ENCODE data around the gene NFIC. TPM values are rescaled to one million over a fixed set of nuclear protein-coding genes. Genes with fewer than 3 reads are reported as not detected.

NFIC gene
- total RNA-seq, 1 experiment from 2014 or later: 8.0 TPM

DNA sequence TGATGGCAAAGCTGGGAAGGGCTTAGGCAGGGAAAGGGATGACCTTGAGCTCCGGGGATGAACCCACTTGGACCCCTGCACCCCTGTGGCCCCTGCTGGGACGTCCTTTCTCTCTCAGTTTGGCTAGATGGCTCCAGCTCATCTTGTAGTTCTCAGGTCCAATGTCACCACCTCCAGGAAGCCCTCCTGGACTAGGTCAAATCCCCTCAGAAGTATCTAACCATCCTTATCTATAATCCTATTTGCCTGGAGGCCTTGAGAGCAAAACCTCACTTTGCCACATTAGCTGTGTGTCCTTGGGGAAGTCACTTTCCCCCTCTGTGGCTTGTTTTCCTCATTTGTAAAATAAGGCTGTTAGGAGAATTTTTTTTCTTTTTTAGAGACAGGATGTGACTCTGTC lies 42.7 kb upstream of the NFIC start:
- H3K27me3 ChIP-seq (ENCODE audit: insufficient read depth, low read length): no peaks in the 10 kb centered on the region; the same call in 1 of the 2 replicates
- H3K9ac ChIP-seq (ENCODE audit: extremely low read depth, insufficient read length, low read length): no peak overlapping the region
- no peak overlapping the region for H3K4ac ChIP-seq (ENCODE audit: low read depth, low read length)
- no peak overlapping the region for H2BK12ac ChIP-seq (ENCODE audit: insufficient read length, low read depth, low read length)
- no peak overlapping the region for H2BK20ac ChIP-seq (ENCODE audit: low read depth, low read length, poor library complexity, severe bottlenecking)
- H4K20me1 ChIP-seq (ENCODE audit: control insufficient read depth, insufficient read depth, insufficient read length): no peaks in the 10 kb centered on the region
- WGBS (ENCODE audit: extremely low coverage, insufficient read length, low lambda C conversion rate): no CpG with 5 or more reads among the region's 2 CpGs
- Mint-ChIP-seq H3K36me3 (ENCODE audit: insufficient read depth in 1 of 3, low read depth in 3 of 3) (no peaks in the 10 kb centered on the region), H3K4me3 (no peak overlapping the region), H3K9me3 (no peaks in the 10 kb centered on the region; a peak in 2 of 5 replicates), H3K27ac (no peak overlapping the region; a peak in 1 of 7 replicates), H3K4me1 (no peaks in the 10 kb centered on the region), H3K27me3 (ENCODE audit: low read depth) (peaks cover 48% of the 10 kb centered on the region)
- no peak overlapping the region for H3K56ac ChIP-seq (ENCODE audit: insufficient read length, low read depth, low read length)
- no peak overlapping the region for H3K4me2 ChIP-seq (ENCODE audit: insufficient read depth, insufficient read length, low read length)
- H4K91ac ChIP-seq (ENCODE audit: insufficient read length, low read depth, low read length): no peak overlapping the region
- no peak overlapping the region for H2BK120ac ChIP-seq (ENCODE audit: low read depth, low read length, poor library complexity, severe bottlenecking)
- H3K14ac ChIP-seq (ENCODE audit: insufficient read depth, low read length): no peak overlapping the region
- H3K79me2 ChIP-seq (ENCODE audit: insufficient read depth, low read length): no peaks in the 10 kb centered on the region
- TF ChIP-seq, protein P1, sequence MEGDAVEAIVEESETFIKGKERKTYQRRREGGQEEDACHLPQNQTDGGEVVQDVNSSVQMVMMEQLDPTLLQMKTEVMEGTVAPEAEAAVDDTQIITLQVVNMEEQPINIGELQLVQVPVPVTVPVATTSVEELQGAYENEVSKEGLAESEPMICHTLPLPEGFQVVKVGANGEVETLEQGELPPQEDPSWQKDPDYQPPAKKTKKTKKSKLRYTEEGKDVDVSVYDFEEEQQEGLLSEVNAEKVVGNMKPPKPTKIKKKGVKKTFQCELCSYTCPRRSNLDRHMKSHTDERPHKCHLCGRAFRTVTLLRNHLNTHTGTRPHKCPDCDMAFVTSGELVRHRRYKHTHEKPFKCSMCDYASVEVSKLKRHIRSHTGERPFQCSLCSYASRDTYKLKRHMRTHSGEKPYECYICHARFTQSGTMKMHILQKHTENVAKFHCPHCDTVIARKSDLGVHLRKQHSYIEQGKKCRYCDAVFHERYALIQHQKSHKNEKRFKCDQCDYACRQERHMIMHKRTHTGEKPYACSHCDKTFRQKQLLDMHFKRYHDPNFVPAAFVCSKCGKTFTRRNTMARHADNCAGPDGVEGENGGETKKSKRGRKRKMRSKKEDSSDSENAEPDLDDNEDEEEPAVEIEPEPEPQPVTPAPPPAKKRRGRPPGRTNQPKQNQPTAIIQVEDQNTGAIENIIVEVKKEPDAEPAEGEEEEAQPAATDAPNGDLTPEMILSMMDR (conservative IDR thresholded peaks at IDR 0.05): no peak
- H4K5ac ChIP-seq (ENCODE audit: insufficient read length, low read depth, low read length): no peak overlapping the region
- no peak overlapping the region for H3K23ac ChIP-seq (ENCODE audit: insufficient read length, low read depth, low read length)
- H3K18ac ChIP-seq (ENCODE audit: insufficient read length, low read depth, low read length): no peak overlapping the region
- no peak overlapping the region for H4K8ac ChIP-seq (replicated peaks; ENCODE audit: insufficient read length, low read depth, low read length)
- H3T11ph ChIP-seq (ENCODE audit: low read length): no peak overlapping the region
- no peak overlapping the region for H3K27ac ChIP-seq (ENCODE audit: insufficient read length, low read depth, low read length)
- H2BK5ac ChIP-seq (ENCODE audit: insufficient read length, low read length): no peak overlapping the region
- H3K79me1 ChIP-seq (ENCODE audit: insufficient read depth, low read depth, low read length, poor library complexity, severe bottlenecking): no peaks in the 10 kb centered on the region
- no peak overlapping the region for H2BK15ac ChIP-seq (ENCODE audit: low read depth, low read length)
- H2AFZ ChIP-seq (ENCODE audit: low read length): no peak overlapping the region
- no peaks in the 10 kb centered on the region for H3K9me3 ChIP-seq (ENCODE audit: control insufficient read depth, low read depth, low read length)
- no peaks in the 10 kb centered on the region for H3K23me2 ChIP-seq (ENCODE audit: insufficient read length, low read depth, low read length, poor library complexity, severe bottlenecking)
- no peaks in the 10 kb centered on the region for H3K4me1 ChIP-seq (ENCODE audit: insufficient read depth, low read length)
- DNase-seq: no peak
- H2AK5ac ChIP-seq (ENCODE audit: insufficient read length, low read length): no peak overlapping the region
